ENCODE data around the gene GALK2.

- TF ChIP-seq POLR2A (IDR thresholded peaks at IDR 0.05) (no peak), CTCF (IDR thresholded peaks at IDR 0.05) (no peak)
Measured at GRCh38 chr15:49301562-49301961, 131.5 kb downstream of the GALK2 start.

Measured in breast epithelium (tissue), 3 donors.